Esophagus muscularis mucosa (tissue), 4 donors: Measurements from ENCODE around the gene GALNT1.

Experiments used
- CTCF ChIP-seq, 3 experiments: fragments of 200-600 bp in 2 of 3; fragments of 450-650 bp in 1 of 3; sonication (generic) in 2 of 3; IDR thresholded peaks; one replicate each; pipeline ENCODE4 v1.5.1; 2017 to 2019; ENCODE audit warnings: antibody characterized with exemption in 3 of 3, mild to moderate bottlenecking in 2 of 3, moderate library complexity in 1 of 3
- EP300 ChIP-seq: sonication (generic); formaldehyde crosslinking; IDR thresholded peaks from one replicate; pipeline ENCODE4 v1.6.1; 2017; ENCODE audit warnings: antibody characterized with exemption
- POLR2A ChIP-seq: fragments of 450-650 bp; IDR thresholded peaks from one replicate; pipeline ENCODE4 v1.6.1; 2017; ENCODE audit warnings: antibody characterized with exemption, moderate library complexity, mild to moderate bottlenecking, low read depth

GRCh38 chr18:35731701-35732100 lies 150.2 kb downstream of the GALNT1 start:
- TF ChIP-seq POLR2A (no peak), EP300 (no peak), CTCF (IDR thresholded peaks at IDR 0.05) (no peak)
